ENCODE measurements around the gene TBC1D32.

DNA sequence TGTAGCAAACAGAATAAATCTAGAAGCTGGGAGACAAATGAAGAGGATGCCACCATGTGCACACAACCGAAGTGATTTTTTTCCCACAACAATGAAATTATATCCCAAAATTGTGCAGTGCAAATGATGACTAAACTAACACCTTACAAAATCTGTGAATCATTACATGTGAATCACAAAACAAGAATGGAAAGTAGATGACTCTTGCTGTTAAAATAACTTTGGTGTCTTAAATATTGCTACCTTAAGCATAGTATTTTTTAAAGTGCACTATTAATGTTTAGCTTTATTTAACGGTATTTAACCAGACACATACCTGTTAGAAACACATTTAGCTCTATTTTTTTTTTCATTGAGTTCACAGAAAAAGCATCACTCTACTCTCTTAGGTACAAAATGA lies 190.8 kb downstream of the TBC1D32 start:
- TF ChIP-seq, protein P1, sequence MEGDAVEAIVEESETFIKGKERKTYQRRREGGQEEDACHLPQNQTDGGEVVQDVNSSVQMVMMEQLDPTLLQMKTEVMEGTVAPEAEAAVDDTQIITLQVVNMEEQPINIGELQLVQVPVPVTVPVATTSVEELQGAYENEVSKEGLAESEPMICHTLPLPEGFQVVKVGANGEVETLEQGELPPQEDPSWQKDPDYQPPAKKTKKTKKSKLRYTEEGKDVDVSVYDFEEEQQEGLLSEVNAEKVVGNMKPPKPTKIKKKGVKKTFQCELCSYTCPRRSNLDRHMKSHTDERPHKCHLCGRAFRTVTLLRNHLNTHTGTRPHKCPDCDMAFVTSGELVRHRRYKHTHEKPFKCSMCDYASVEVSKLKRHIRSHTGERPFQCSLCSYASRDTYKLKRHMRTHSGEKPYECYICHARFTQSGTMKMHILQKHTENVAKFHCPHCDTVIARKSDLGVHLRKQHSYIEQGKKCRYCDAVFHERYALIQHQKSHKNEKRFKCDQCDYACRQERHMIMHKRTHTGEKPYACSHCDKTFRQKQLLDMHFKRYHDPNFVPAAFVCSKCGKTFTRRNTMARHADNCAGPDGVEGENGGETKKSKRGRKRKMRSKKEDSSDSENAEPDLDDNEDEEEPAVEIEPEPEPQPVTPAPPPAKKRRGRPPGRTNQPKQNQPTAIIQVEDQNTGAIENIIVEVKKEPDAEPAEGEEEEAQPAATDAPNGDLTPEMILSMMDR (IDR thresholded peaks at IDR 0.05): no peak
- TF ChIP-seq POLR2A (IDR thresholded peaks at IDR 0.05): no peak
